ENCODE measurements around the gene CCDC187.

GRCh38 chr9:136254381-136255165 lies 49.3 kb downstream of the CCDC187 start:
- TF ChIP-seq CTCF (IDR thresholded peaks at IDR 0.05 in 8 of 11, conservative IDR thresholded peaks at IDR 0.05 in 3 of 11) (no peak), POLR2AphosphoS5 (IDR thresholded peaks at IDR 0.05) (no peak)

All from spleen (tissue), 7 donors.